ENCODE data around the gene UBXN11. TPM values are rescaled to one million over a fixed set of nuclear protein-coding genes. Genes with fewer than 3 reads are reported as not detected.
"Not testable (repeated sequence)": the region's sequence is repeated elsewhere in the genome, so short reads cannot be mapped to it uniquely, and the experiment has no call there.

Gene UBXN11
- total RNA-seq, 4 donors from 2014 or later: 2.7 to 3.8 (median 3.4) TPM

GRCh38 chr1:26295194-26296138 lies 11.0 kb downstream of the UBXN11 start:
- H3K36me3 ChIP-seq: no peaks in the 10 kb centered on the region
- H3K27ac ChIP-seq: no peak overlapping the region
- no peak for DNase-seq
- intact Hi-C loops (cut with DNase I; ENCODE audit: low total_unique reads): no loop called here
- H3K4me1 ChIP-seq: peaks cover 0 to 3% of the 10 kb centered on the region in 2 donors
- no peaks in the 10 kb centered on the region for H3K9me3 ChIP-seq
- no peak for TF ChIP-seq POLR2A (IDR thresholded peaks at IDR 0.05)
- TF ChIP-seq, protein P1, sequence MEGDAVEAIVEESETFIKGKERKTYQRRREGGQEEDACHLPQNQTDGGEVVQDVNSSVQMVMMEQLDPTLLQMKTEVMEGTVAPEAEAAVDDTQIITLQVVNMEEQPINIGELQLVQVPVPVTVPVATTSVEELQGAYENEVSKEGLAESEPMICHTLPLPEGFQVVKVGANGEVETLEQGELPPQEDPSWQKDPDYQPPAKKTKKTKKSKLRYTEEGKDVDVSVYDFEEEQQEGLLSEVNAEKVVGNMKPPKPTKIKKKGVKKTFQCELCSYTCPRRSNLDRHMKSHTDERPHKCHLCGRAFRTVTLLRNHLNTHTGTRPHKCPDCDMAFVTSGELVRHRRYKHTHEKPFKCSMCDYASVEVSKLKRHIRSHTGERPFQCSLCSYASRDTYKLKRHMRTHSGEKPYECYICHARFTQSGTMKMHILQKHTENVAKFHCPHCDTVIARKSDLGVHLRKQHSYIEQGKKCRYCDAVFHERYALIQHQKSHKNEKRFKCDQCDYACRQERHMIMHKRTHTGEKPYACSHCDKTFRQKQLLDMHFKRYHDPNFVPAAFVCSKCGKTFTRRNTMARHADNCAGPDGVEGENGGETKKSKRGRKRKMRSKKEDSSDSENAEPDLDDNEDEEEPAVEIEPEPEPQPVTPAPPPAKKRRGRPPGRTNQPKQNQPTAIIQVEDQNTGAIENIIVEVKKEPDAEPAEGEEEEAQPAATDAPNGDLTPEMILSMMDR (IDR thresholded peaks at IDR 0.05 in 4 of 5, conservative IDR thresholded peaks at IDR 0.05 in 1 of 5): no peak
- no peaks in the 10 kb centered on the region for H3K27me3 ChIP-seq
- ATAC-seq: no peak
- H3K4me3 ChIP-seq: no peak overlapping the region
- in situ Hi-C loops (cut with MboI; ENCODE audit: low sequenced_read_pairs in 4 of 4): no loop called here

- in situ Hi-C loops (cut with MboI; ENCODE audit: low sequenced_read_pairs in 4 of 4): no loop called here
- no peak for ATAC-seq
- no peak for TF ChIP-seq POLR2A (IDR thresholded peaks at IDR 0.05)
- TF ChIP-seq, protein P1 (IDR thresholded peaks at IDR 0.05 in 4 of 5, conservative IDR thresholded peaks at IDR 0.05 in 1 of 5): no peak
Measured at GRCh38 chr1:26293911-26294463, 12.4 kb downstream of the UBXN11 start.

GRCh38 chr1:26292735-26293134 lies 13.7 kb downstream of the UBXN11 start:
- in situ Hi-C loops (cut with MboI; ENCODE audit: low sequenced_read_pairs in 4 of 4); DNase-seq; H3K9me3 ChIP-seq; intact Hi-C loops (cut with DNase I; ENCODE audit: low total_unique reads); H3K27ac ChIP-seq; H3K4me3 ChIP-seq; H3K36me3 ChIP-seq; ATAC-seq; H3K27me3 ChIP-seq: not testable (repeated sequence)
- peaks cover 11 to 12% of the 10 kb centered on the region in 2 donors for H3K4me1 ChIP-seq

More at GRCh38 chr1:26293911-26294463, 12.4 kb downstream of the UBXN11 start:
- Histone ChIP-seq H3K36me3 (no peaks in the 10 kb centered on the region), H3K4me1 (peaks cover 0 to 8% of the 10 kb centered on the region in 2 donors), H3K9me3 (no peaks in the 10 kb centered on the region), H3K27me3 (no peaks in the 10 kb centered on the region), H3K27ac (no peak overlapping the region), H3K4me3 (no peak overlapping the region)
- intact Hi-C loops (cut with DNase I; ENCODE audit: low total_unique reads): no loop called here
- no peak for DNase-seq

DNA sequence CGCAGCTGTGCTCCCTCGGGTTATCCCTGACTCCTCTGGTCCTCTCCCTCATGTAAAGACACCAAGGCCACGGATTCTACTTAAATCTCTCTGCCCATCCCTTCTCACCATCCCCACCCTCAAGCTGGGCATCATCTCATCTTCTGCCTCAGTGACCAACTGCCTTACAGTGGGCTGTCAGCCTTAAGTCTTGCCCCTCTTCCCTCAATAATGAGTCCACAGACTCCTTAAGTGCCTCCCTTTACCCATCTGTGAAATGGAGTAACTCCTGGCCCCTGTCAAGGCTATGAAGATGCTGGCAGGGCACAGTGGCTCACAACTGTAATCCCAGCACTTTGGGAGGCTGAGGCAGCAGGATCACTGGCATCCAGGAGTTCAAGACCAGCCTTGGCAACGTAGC lies 14.5 kb downstream of the UBXN11 start:
- peaks cover 16 to 18% of the 10 kb centered on the region in 2 donors for H3K4me1 ChIP-seq
- in situ Hi-C loops (cut with MboI; ENCODE audit: low sequenced_read_pairs in 4 of 4): no loop called here

More for the DNA sequence above, 14.5 kb downstream of the UBXN11 start:
- intact Hi-C loops (cut with DNase I; ENCODE audit: low total_unique reads): no loop called here
- no peak overlapping the region for H3K4me3 ChIP-seq
- H3K36me3 ChIP-seq: no peaks in the 10 kb centered on the region
- no peaks in the 10 kb centered on the region for H3K9me3 ChIP-seq
- DNase-seq: no peak
- no peak for ATAC-seq
- H3K27ac ChIP-seq: no peak overlapping the region
- H3K27me3 ChIP-seq: no peaks in the 10 kb centered on the region
- TF ChIP-seq, protein P1 (IDR thresholded peaks at IDR 0.05 in 4 of 5, conservative IDR thresholded peaks at IDR 0.05 in 1 of 5): no peak
- no peak for TF ChIP-seq POLR2A (IDR thresholded peaks at IDR 0.05)
